ENCODE results near the gene PMEPA1. TPM values are rescaled to one million over a fixed set of nuclear protein-coding genes. Genes with fewer than 3 reads are reported as not detected.

The PMEPA1 gene
- total RNA-seq, 1 donor from 2014 or later = 49.4 TPM

- no peak for DNase-seq (ENCODE audit: low read depth)
- Mint-ChIP-seq H3K27ac (ENCODE audit: unreplicated experiment) (no peak overlapping the region), H3K27me3 (ENCODE audit: low read depth, unreplicated experiment) (peaks cover 68% of the 10 kb centered on the region), H3K9me3 (ENCODE audit: unreplicated experiment) (no peaks in the 10 kb centered on the region), H3K4me1 (ENCODE audit: low read depth, unreplicated experiment) (no peaks in the 10 kb centered on the region), H3K36me3 (ENCODE audit: low read depth, unreplicated experiment) (no peaks in the 10 kb centered on the region), H3K4me3 (ENCODE audit: unreplicated experiment) (no peak overlapping the region)
- H3K36me3 ChIP-seq (ENCODE audit: insufficient read depth, low read length) = no peaks in the 10 kb centered on the region
- no peaks in the 10 kb centered on the region for H3K9me3 ChIP-seq (ENCODE audit: insufficient read depth, low read depth, low read length)
- no peak overlapping the region for H3K9ac ChIP-seq (ENCODE audit: low read length)
- no peak overlapping the region for H3K4me2 ChIP-seq (ENCODE audit: low read length)
- H3K27me3 ChIP-seq (ENCODE audit: insufficient read depth, low read length) = peaks cover 26% of the 10 kb centered on the region
- no peak overlapping the region for H3K4me3 ChIP-seq (ENCODE audit: insufficient read depth, low read depth, low read length)
- H2AFZ ChIP-seq (ENCODE audit: low read depth, low read length) = no peak overlapping the region
- TF ChIP-seq EZH2 (IDR thresholded peaks at IDR 0.05; ENCODE audit: insufficient read depth, low read length) (no peak), CTCF (IDR thresholded peaks at IDR 0.05; ENCODE audit: insufficient read depth, low read depth, low read length) (no peak)
- no peak for FAIRE-seq
- no peaks in the 10 kb centered on the region for H3K79me2 ChIP-seq (ENCODE audit: insufficient read depth, low read length)
- no peaks in the 10 kb centered on the region for H4K20me1 ChIP-seq (ENCODE audit: insufficient read depth, low read length)
- no peak overlapping the region for H3K27ac ChIP-seq (ENCODE audit: low read depth, low read length)
- no peaks in the 10 kb centered on the region for H3K4me1 ChIP-seq (ENCODE audit: insufficient read depth, low read length)
Observed at GRCh38 chr20:57727863-57728262, 18.0 kb upstream of the PMEPA1 start.

DNA sequence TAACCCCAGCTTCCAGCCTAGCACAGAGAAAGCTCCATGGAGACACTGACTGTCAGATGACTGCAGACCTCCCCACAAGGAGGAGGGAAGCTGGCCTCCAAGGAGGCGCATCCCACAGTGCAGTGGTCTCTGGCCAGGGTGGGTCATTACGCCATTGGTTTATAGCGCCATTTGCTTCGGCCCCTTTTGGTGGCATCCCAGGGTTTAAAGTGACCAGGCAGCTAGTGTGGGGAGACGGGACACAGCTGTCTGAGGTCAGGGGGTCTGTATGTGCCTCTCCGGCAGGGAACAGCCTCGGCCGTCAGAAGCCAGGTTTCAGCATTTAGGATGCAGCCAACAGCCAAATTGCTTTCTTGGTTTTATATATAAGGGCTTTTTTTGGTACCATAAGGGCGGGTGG, 15.8 kb upstream of the PMEPA1 start:
- no peak overlapping the region for H3K27ac Mint-ChIP-seq (ENCODE audit: unreplicated experiment)
- Histone ChIP-seq H3K4me2 (ENCODE audit: low read length) (no peak overlapping the region), H3K4me3 (ENCODE audit: insufficient read depth, low read depth, low read length) (no peak overlapping the region), H3K27ac (ENCODE audit: low read depth, low read length) (no peak overlapping the region), H3K79me2 (ENCODE audit: insufficient read depth, low read length) (no peaks in the 10 kb centered on the region), H4K20me1 (ENCODE audit: insufficient read depth, low read length) (no peaks in the 10 kb centered on the region), H2AFZ (ENCODE audit: low read depth, low read length) (no peak overlapping the region), H3K27me3 (ENCODE audit: insufficient read depth, low read length) (peaks cover 31% of the 10 kb centered on the region), H3K36me3 (ENCODE audit: insufficient read depth, low read length) (no peaks in the 10 kb centered on the region), H3K4me1 (ENCODE audit: insufficient read depth, low read length) (no peaks in the 10 kb centered on the region), H3K9ac (ENCODE audit: low read length) (no peak overlapping the region), H3K9me3 (ENCODE audit: insufficient read depth, low read depth, low read length) (no peaks in the 10 kb centered on the region)
- no peak overlapping the region for H3K4me3 Mint-ChIP-seq (ENCODE audit: unreplicated experiment)
- no peak for FAIRE-seq
- peaks cover 70% of the 10 kb centered on the region for H3K27me3 Mint-ChIP-seq (ENCODE audit: low read depth, unreplicated experiment)
- DNase-seq (ENCODE audit: low read depth) = no peak
- H3K36me3 Mint-ChIP-seq (ENCODE audit: low read depth, unreplicated experiment) = no peaks in the 10 kb centered on the region
- no peaks in the 10 kb centered on the region for H3K9me3 Mint-ChIP-seq (ENCODE audit: unreplicated experiment)
- no peaks in the 10 kb centered on the region for H3K4me1 Mint-ChIP-seq (ENCODE audit: low read depth, unreplicated experiment)
- no peak for TF ChIP-seq CTCF (IDR thresholded peaks at IDR 0.05; ENCODE audit: insufficient read depth, low read depth, low read length)
- TF ChIP-seq EZH2 (IDR thresholded peaks at IDR 0.05; ENCODE audit: insufficient read depth, low read length) = no peak

GRCh38 chr20:57724610-57725405, 15.0 kb upstream of the PMEPA1 start:
- DNase-seq (ENCODE audit: low read depth) = no peak
- H3K36me3 ChIP-seq (ENCODE audit: insufficient read depth, low read length) = no peaks in the 10 kb centered on the region
- H3K4me3 Mint-ChIP-seq (ENCODE audit: unreplicated experiment) = no peak overlapping the region
- H3K27ac Mint-ChIP-seq (ENCODE audit: unreplicated experiment) = no peak overlapping the region
- no peaks in the 10 kb centered on the region for H3K4me1 Mint-ChIP-seq (ENCODE audit: low read depth, unreplicated experiment)
- no peak overlapping the region for H3K9ac ChIP-seq (ENCODE audit: low read length)
- peaks cover 27% of the 10 kb centered on the region for H3K27me3 ChIP-seq (ENCODE audit: insufficient read depth, low read length)
- no peak overlapping the region for H3K27ac ChIP-seq (ENCODE audit: low read depth, low read length)
- no peak overlapping the region for H2AFZ ChIP-seq (ENCODE audit: low read depth, low read length)
- TF ChIP-seq CTCF (IDR thresholded peaks at IDR 0.05; ENCODE audit: insufficient read depth, low read depth, low read length) = no peak
- TF ChIP-seq EZH2 (IDR thresholded peaks at IDR 0.05; ENCODE audit: insufficient read depth, low read length) = no peak
- H3K9me3 Mint-ChIP-seq (ENCODE audit: unreplicated experiment) = no peaks in the 10 kb centered on the region
- peaks cover 68% of the 10 kb centered on the region for H3K27me3 Mint-ChIP-seq (ENCODE audit: low read depth, unreplicated experiment)
- H3K4me2 ChIP-seq (ENCODE audit: low read length) = no peak overlapping the region
- H4K20me1 ChIP-seq (ENCODE audit: insufficient read depth, low read length) = no peaks in the 10 kb centered on the region
- H3K4me3 ChIP-seq (ENCODE audit: insufficient read depth, low read depth, low read length) = no peak overlapping the region
- H3K4me1 ChIP-seq (ENCODE audit: insufficient read depth, low read length) = no peaks in the 10 kb centered on the region
- no peaks in the 10 kb centered on the region for H3K36me3 Mint-ChIP-seq (ENCODE audit: low read depth, unreplicated experiment)
- no peaks in the 10 kb centered on the region for H3K79me2 ChIP-seq (ENCODE audit: insufficient read depth, low read length)
- FAIRE-seq = no peak
- no peaks in the 10 kb centered on the region for H3K9me3 ChIP-seq (ENCODE audit: insufficient read depth, low read depth, low read length)
